ENCODE data around the gene TENT4A. TPM values are rescaled to one million over a fixed set of nuclear protein-coding genes. Genes with fewer than 3 reads are reported as not detected.
A peak's percentile ranks its signal among the peaks of the same experiment; 100 is the strongest.

TENT4A gene
- total and polyA plus RNA-seq, 2 of the 4 experiments (the other 2 are of a cell fraction) = 5.9 to 17.2 TPM

GRCh38 chr5:6718718-6719117, 5.5 kb downstream of the TENT4A start:
- H2BK5ac ChIP-seq (ENCODE audit: low read depth, low read length, poor library complexity, severe bottlenecking) = no peak overlapping the region
- no peak overlapping the region for H3K4me3 ChIP-seq (ENCODE audit: insufficient read depth, low read depth, low read length)
- 70% methylated on average over 2 of the region's 5 CpGs; no CpG with 5 or more reads in 1 of the 2 experiments for WGBS, 2 experiments (ENCODE audit: extremely low coverage in 2 of 2, insufficient read length in 1 of 2)
- DNase-seq (no peak), ATAC-seq (ENCODE audit: low read depth) (no peak)
- in situ Hi-C loops (cut with MboI; ENCODE audit: low sequenced_read_pairs) (no loop called here), intact Hi-C loops (cut with micrococcal nuclease) (no loop called here), dilution Hi-C loops (cut with HindIII; ENCODE audit: low sequenced_read_pairs, unreplicated experiment) (no loop called here)
- no peak overlapping the region for H3K18ac ChIP-seq (ENCODE audit: low read depth, low read length)
- H3K36me3 ChIP-seq (ENCODE audit: control insufficient read depth, insufficient read depth, low read length) = no peaks in the 10 kb centered on the region; the same call in 1 of the 2 replicates
- H2BK120ac ChIP-seq (ENCODE audit: low read depth, low read length) = no peak overlapping the region
- H4K20me1 ChIP-seq (ENCODE audit: insufficient read depth, low read length) = peaks cover 90% of the 10 kb centered on the region
- TF ChIP-seq RAD21 (IDR thresholded peaks at IDR 0.05; ENCODE audit: low read length) = no peak
- TF ChIP-seq MAZ (IDR thresholded peaks at IDR 0.05; ENCODE audit: borderline replicate concordance, low read depth, low read length) = no peak
- TF ChIP-seq RFX5 (IDR thresholded peaks at IDR 0.05; ENCODE audit: low read depth, low read length) = no peak
- TF ChIP-seq BHLHE40 (IDR thresholded peaks at IDR 0.05; ENCODE audit: low read depth, low read length) = no peak
- TF ChIP-seq, protein P1, sequence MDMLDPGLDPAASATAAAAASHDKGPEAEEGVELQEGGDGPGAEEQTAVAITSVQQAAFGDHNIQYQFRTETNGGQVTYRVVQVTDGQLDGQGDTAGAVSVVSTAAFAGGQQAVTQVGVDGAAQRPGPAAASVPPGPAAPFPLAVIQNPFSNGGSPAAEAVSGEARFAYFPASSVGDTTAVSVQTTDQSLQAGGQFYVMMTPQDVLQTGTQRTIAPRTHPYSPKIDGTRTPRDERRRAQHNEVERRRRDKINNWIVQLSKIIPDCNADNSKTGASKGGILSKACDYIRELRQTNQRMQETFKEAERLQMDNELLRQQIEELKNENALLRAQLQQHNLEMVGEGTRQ (IDR thresholded peaks at IDR 0.05; ENCODE audit: low read depth, low read length) = no peak
- no peak for TF ChIP-seq NFE2L2 (IDR thresholded peaks at IDR 0.05; ENCODE audit: low read depth, low read length)
- no peak for TF ChIP-seq CEBPB (IDR thresholded peaks at IDR 0.05; ENCODE audit: low read depth, low read length)
- TF ChIP-seq ELK1 (IDR thresholded peaks at IDR 0.05; ENCODE audit: borderline replicate concordance, low read depth, low read length) = no peak
- no peak overlapping the region for H3K4ac ChIP-seq (ENCODE audit: low read depth, low read length)
- H3K23ac ChIP-seq (ENCODE audit: low read depth, low read length) = peak overlapping the region; percentile 80; the same call in 1 of the 2 replicates
- H3K9ac ChIP-seq (ENCODE audit: low read depth, low read length) = no peak overlapping the region
- no peak overlapping the region for H2BK15ac ChIP-seq (ENCODE audit: low read depth, low read length)
- H2BK20ac ChIP-seq (ENCODE audit: low read depth, low read length) = no peak overlapping the region
- H2AK9ac ChIP-seq (replicated peaks; ENCODE audit: low read depth, low read length, poor library complexity) = no peak overlapping the region
- no TSS peak for BruUV-seq (replicated peaks)
- H3K14ac ChIP-seq (replicated peaks; ENCODE audit: low read depth, low read length) = no peak overlapping the region
- H4K8ac ChIP-seq (ENCODE audit: low read depth in 2 of 2, low read length in 2 of 2) = no peak overlapping the region
- no peak overlapping the region for H2AK5ac ChIP-seq (ENCODE audit: low read depth, low read length)
- H3K56ac ChIP-seq (ENCODE audit: extremely low read depth, insufficient read depth, low read length) = no peak overlapping the region
- peaks cover 48% of the 10 kb centered on the region for H3K4me1 ChIP-seq (ENCODE audit: control insufficient read depth, insufficient read depth, low read length)
- H3K79me1 ChIP-seq (ENCODE audit: low read depth in 1 of 2, low read length in 2 of 2) = peaks cover 0 to 70% of the 10 kb centered on the region in 2 experiments; a peak in 2 of 4 replicates
- H3K9me3 ChIP-seq (ENCODE audit: control insufficient read depth, insufficient read depth, low read length) = no peaks in the 10 kb centered on the region
- ChIA-PET POLR2A (ENCODE audit: unreplicated experiment) (no interaction called here), CTCF (no interaction called here)
- H3K27me3 ChIP-seq (ENCODE audit: control insufficient read depth, insufficient read depth, low read length) = no peaks in the 10 kb centered on the region
- no peak overlapping the region for H4K91ac ChIP-seq (ENCODE audit: insufficient read depth, low read depth, low read length)
- no peak overlapping the region for H2AFZ ChIP-seq (replicated peaks; ENCODE audit: low read length, poor library complexity)
- H4K5ac ChIP-seq (ENCODE audit: low read depth, low read length) = no peak overlapping the region
- no peak overlapping the region for H3K27ac ChIP-seq (ENCODE audit: insufficient read depth, low read length)
- H3K9me1 ChIP-seq (ENCODE audit: insufficient read depth, low read length) = peaks cover 59% of the 10 kb centered on the region
- no peak overlapping the region for H3K4me2 ChIP-seq (ENCODE audit: low read depth, low read length)
